K562 (cell line): ENCODE results near the gene CPED1. TPM values are rescaled to one million over a fixed set of nuclear protein-coding genes. Genes with fewer than 3 reads are reported as not detected.

ENCODE experiments used
- ATAC-seq: fragments of 200-7000 bp; cut with Tn5 transposase; 3 replicates; pipeline ENCODE4 v1.9.1; 2020; ENCODE audit warnings: moderate library complexity
- BruUV-seq: library from RNA; stranded (reverse); fragments of 400-500 nt; replicated peaks from 2 replicates; lab custom pipeline; 2021; lab: Mats Ljungman, UMichigan
- CTCF ChIA-PET: fragments of 300-600 bp; formaldehyde crosslinking; extraction: SDS; loops from one replicate; lab custom pipeline; 2021; ENCODE audit warnings: low intra/inter-chr PET ratio; lab: Yijun Ruan, JAX
- POLR2A ChIA-PET: fragments of 300-600, 350-650 bp; sonication (Branson Sonifier 250); formaldehyde crosslinking; extraction: SDS; loops from one replicate; lab custom pipeline; 2021; ENCODE audit warnings: antibody characterized with exemption, inconsistent platforms; lab: Yijun Ruan, JAX
- DNase-seq, 4 experiments: peaks; one replicate each; pipeline versions ENCODE4 v3.0.0 to v3.0.0-alpha.2; 2011 to 2018; ENCODE audit warnings: low spot score in 3 of 4, mixed read lengths in 3 of 4; ENCODE audit errors: extremely low read depth in 1 of 4
- FAIRE-seq: peaks from 2 replicates; lab custom pipeline; 2011; peaks lifted over from hg19 to GRCh38; lab: Jason Lieb, UNC
- H2AFZ ChIP-seq: 2 replicates; pipeline ENCODE4 v1.6.0; 2011; ENCODE audit warnings: low read depth, low read length, control low read depth, inconsistent platforms
- H3K27ac ChIP-seq: fragments of 200-600 bp; 3 replicates; pipeline ENCODE4 v1.8.0; 2011; ENCODE audit warnings: low read depth, mild to moderate bottlenecking, control low read depth, inconsistent platforms, low read length, moderate library complexity, mixed read lengths; ENCODE audit errors: extremely low read depth
- H3K27me3 ChIP-seq, 2 experiments: fragments of 300-600 bp in 1 of 2; 2 replicates in 1 of 2; 3 replicates in 1 of 2; pipeline versions ENCODE4 v1.6.0 to v1.8.0; 2011; ENCODE audit warnings: inconsistent platforms in 2 of 2, low read length in 2 of 2, mild to moderate bottlenecking in 1 of 2, mixed read lengths in 1 of 2, moderate library complexity in 1 of 2; ENCODE audit not compliant: control insufficient read depth in 2 of 2, insufficient read depth in 2 of 2
- H3K36me3 ChIP-seq: fragments of 300-600 bp; 3 replicates; pipeline ENCODE4 v1.8.0; 2011; ENCODE audit warnings: mild to moderate bottlenecking, low read length, inconsistent platforms; ENCODE audit not compliant: control insufficient read depth, insufficient read depth
- H3K4me1 ChIP-seq, 2 experiments: fragments of 200-600 bp in 1 of 2; replicated peaks in 1 of 2; 2 replicates in 1 of 2; 3 replicates in 1 of 2; pipeline versions ENCODE4 v1.5.1 to v1.8.0; 2011; ENCODE audit warnings: inconsistent platforms in 2 of 2, low read length in 2 of 2, mild to moderate bottlenecking in 1 of 2, mixed read lengths in 1 of 2, moderate library complexity in 1 of 2; ENCODE audit not compliant: control insufficient read depth in 2 of 2, insufficient read depth in 2 of 2
- H3K4me2 ChIP-seq: 2 replicates; pipeline ENCODE4 v1.6.1; 2011; ENCODE audit warnings: low read length, control low read depth, inconsistent platforms, mixed read lengths; ENCODE audit not compliant: insufficient read depth
- H3K4me3 ChIP-seq: fragments of 200-600 bp; sonication (generic), shearing (Covaris generic); 2 replicates; pipeline ENCODE4 v1.5.1; 2016; ENCODE audit warnings: control low read depth, inconsistent platforms
- H3K79me2 ChIP-seq: fragments of 200-600 bp; 3 replicates; pipeline ENCODE4 v1.8.0; 2011; ENCODE audit warnings: low read length, inconsistent platforms; ENCODE audit not compliant: control insufficient read depth, insufficient read depth
- H3K9ac ChIP-seq, 2 experiments: 2 replicates each; pipeline versions ENCODE4 v1.6.0 to v1.6.1; 2011; ENCODE audit warnings: low read depth in 2 of 2, low read length in 2 of 2, control low read depth in 1 of 2, inconsistent platforms in 1 of 2, mild to moderate bottlenecking in 1 of 2, mixed read lengths in 1 of 2; ENCODE audit not compliant: insufficient read depth in 1 of 2
- H3K9me1 ChIP-seq: one replicate; pipeline ENCODE4 v1.6.0; 2011; ENCODE audit warnings: inconsistent platforms, mild to moderate bottlenecking, low read length, moderate library complexity; ENCODE audit not compliant: control insufficient read depth, insufficient read depth
- H3K9me3 ChIP-seq: replicated peaks from 2 replicates; pipeline ENCODE4 v1.5.1; 2011; ENCODE audit warnings: low read depth, low read length, inconsistent platforms; ENCODE audit not compliant: control insufficient read depth, insufficient read depth
- H4K20me1 ChIP-seq: replicated peaks from 2 replicates; pipeline ENCODE4 v1.6.1; 2011; ENCODE audit warnings: low read length, inconsistent platforms, mixed read lengths; ENCODE audit not compliant: control insufficient read depth, insufficient read depth
- AFF4 ChIP-seq: sonication (generic); formaldehyde crosslinking; IDR thresholded peaks from 2 replicates; pipeline ENCODE4 v1.8.0; 2023; ENCODE audit warnings: mild to moderate bottlenecking, missing genetic modification reagents
- BACH1 ChIP-seq: fragments of 200-800 bp; sonication (Bioruptor generic); IDR thresholded peaks from 2 replicates; pipeline ENCODE4 v1.6.1; 2016; ENCODE audit warnings: missing genetic modification characterization, missing compliant biosample characterization
- BRD4 ChIP-seq: fragments of 200-600 bp; sonication (generic); IDR thresholded peaks from 2 replicates; pipeline ENCODE4 v1.6.1; 2017; ENCODE audit warnings: inconsistent platforms
- CBX8 ChIP-seq: fragments of 200-600 bp; sonication (generic); IDR thresholded peaks from 2 replicates; pipeline ENCODE4 v1.6.1; 2012; ENCODE audit warnings: borderline replicate concordance, mixed run types, low read depth, mild to moderate bottlenecking, moderate library complexity, mixed read lengths, low read length, control low read depth, inconsistent platforms; ENCODE audit not compliant: poor library complexity, severe bottlenecking; ENCODE audit errors: extremely low read depth
- CHD1 ChIP-seq: fragments of 200-600 bp; sonication (generic); IDR thresholded peaks from one replicate; pipeline ENCODE4 v1.6.1; 2012; ENCODE audit warnings: mild to moderate bottlenecking, moderate library complexity, low read length, inconsistent platforms
- GABPA ChIP-seq: fragments of 200-800 bp; sonication (Bioruptor generic); conservative IDR thresholded peaks from 2 replicates; pipeline ENCODE4 v1.6.1; 2016; ENCODE audit warnings: low read depth, missing genetic modification characterization, missing compliant biosample characterization
- GATAD2B ChIP-seq: fragments of 450-650 bp; IDR thresholded peaks from 2 replicates; pipeline ENCODE4 v1.6.1; 2017; ENCODE audit warnings: mild to moderate bottlenecking, borderline replicate concordance
- NR1H2 ChIP-seq: sonication (generic); formaldehyde crosslinking; IDR thresholded peaks from 2 replicates; pipeline ENCODE4 v1.4.0; 2020; ENCODE audit warnings: mild to moderate bottlenecking, missing genetic modification reagents
- NR2C2 ChIP-seq, 2 experiments: fragments of 200-800 bp in 1 of 2; sonication (Bioruptor generic) in 1 of 2; sonication (generic) in 1 of 2; formaldehyde crosslinking in 1 of 2; IDR thresholded peaks; 2 replicates each; pipeline versions ENCODE4 v1.6.1 to v1.8.0; 2016 to 2022; ENCODE audit warnings: mild to moderate bottlenecking in 1 of 2, missing compliant biosample characterization in 1 of 2, missing genetic modification characterization in 1 of 2, missing genetic modification reagents in 1 of 2
- TEAD2 ChIP-seq: fragments of 450-650 bp; IDR thresholded peaks from 2 replicates; pipeline ENCODE4 v1.6.1; 2016; ENCODE audit warnings: missing genetic modification characterization, control low read depth, missing compliant biosample characterization
- ZNF24 ChIP-seq: fragments of 450-650 bp; IDR thresholded peaks from 2 replicates; pipeline ENCODE4 v1.6.1; 2016
- ZNF354B ChIP-seq: fragments of 250-450 bp; sonication (Bioruptor Pico); IDR thresholded peaks from 2 replicates; pipeline ENCODE4 v1.4.0; 2020
- ZNF561 ChIP-seq: fragments of 450-650 bp; formaldehyde crosslinking; conservative IDR thresholded peaks from 2 replicates; pipeline ENCODE4 v1.4.0; 2020; ENCODE audit warnings: mild to moderate bottlenecking, moderate library complexity
- WGBS: fragments of 100-300 bp; shearing (Covaris generic); methylation state at CpG from one replicate; pipeline ENCODE4 v1.1.6; 2016; ENCODE audit warnings: low coverage, mixed read lengths; ENCODE audit not compliant: insufficient coverage; ENCODE audit errors: missing lambda C conversion rate; 5-methylcytosine and 5-hydroxymethylcytosine counted together
- in situ Hi-C: fragments of 300-500 bp; cut with MboI; formaldehyde crosslinking; loops from 4 replicates; pipeline ENCODE4 v1.15.0; 2018; ENCODE audit warnings: inconsistent platforms, mixed read lengths
- intact Hi-C: fragments of 100-400 bp; cut with micrococcal nuclease; formaldehyde crosslinking; loops from 2 replicates; pipeline ENCODE4 v1.14.2; 2022
- polyA plus RNA-seq, 8 experiments: library from polyadenylated mRNA; depleted of rRNA in 4 of 8; stranded (reverse) in 5 of 8; unstranded in 3 of 8; fragments of >200 nt; fragmentation: Nextera tagmentation in 2 of 8; fragmentation: Illumina TruSeq in 1 of 8; extraction: Ambion mirVana in 2 of 8; extraction: Trizol in 1 of 8; gene quantifications; 2 replicates each; pipeline versions ENCODE4 v1.2.1 to v1.2.3, GENCODE V29; 2011 to 2014; ENCODE audit warnings: inconsistent platforms in 1 of 8, missing spikeins in 1 of 8
- total RNA-seq, 7 experiments: library from RNA; depleted of rRNA in 6 of 7; stranded (reverse); fragments of >200 nt in 6 of 7; fragmentation: Illumina TruSeq in 2 of 7; extraction: Trizol in 2 of 7; gene quantifications; 2 replicates each; pipeline versions ENCODE4 v1.2.1 to v1.2.3, GENCODE V29; 2011 to 2021; ENCODE audit warnings: low replicate concordance in 1 of 7
- TF ChIP-seq, protein P1 (sequence below): IDR thresholded peaks from 2 replicates; pipeline ENCODE4 v1.6.1; 2012; ENCODE audit warnings: low read depth, low read length, improper control_type of control experiment, borderline replicate concordance
- TF ChIP-seq, protein P2 (sequence below): sonication (generic); formaldehyde crosslinking; IDR thresholded peaks from 2 replicates; pipeline ENCODE4 v1.8.0; 2022; ENCODE audit warnings: mild to moderate bottlenecking, low read depth, missing genetic modification reagents

CPED1 gene
- total and polyA plus RNA-seq, 9 of the 15 experiments (the other 6 are each of a cell fraction or from before 2014, with no cell fraction given), result 195 to 393 (median 290) TPM

- H3K4me1 ChIP-seq, result peaks cover 11 to 18% of the 10 kb centered on the region in 2 experiments
- 0% methylated on average over 1 of the region's 1 CpG for WGBS
- H3K36me3 ChIP-seq, result peaks cover 54% of the 10 kb centered on the region
- no peaks in the 10 kb centered on the region for H3K9me3 ChIP-seq
- DNase-seq (no peak), FAIRE-seq (no peak), ATAC-seq (no peak)
- H2AFZ ChIP-seq, result no peak overlapping the region
- H3K9ac ChIP-seq, result peak overlapping the region; percentile 55 to 87; a peak in 3 of 4 replicates
- H3K9me1 ChIP-seq, result no peaks in the 10 kb centered on the region
- peak overlapping the region; percentile 63 for H3K4me3 ChIP-seq
- H3K27me3 ChIP-seq, result no peaks in the 10 kb centered on the region
- peak overlapping the region; percentile 92 for H3K4me2 ChIP-seq
- BruUV-seq, result no TSS peak
- CTCF ChIA-PET, result interaction anchor here (8.5 kb wide), 1 partner anchor 87 kb away, joined by 129 read pairs; no protein-coding TSS in a partner anchor
- intact Hi-C loops (loop anchor here (1.0 to 5.0 kb wide), 4 partner anchors 48 to 1084 kb away; no protein-coding TSS in a partner anchor), in situ Hi-C loops (no loop called here)
- H3K27ac ChIP-seq, result peak overlapping the region; percentile 78; the same call in 2 of the 3 replicates
- H3K79me2 ChIP-seq, result peaks cover 86% of the 10 kb centered on the region
- POLR2A ChIA-PET, result interaction anchor here (0.9 to 5.0 kb wide), 10 partner anchors 9 to 346 kb away, joined by 3 to 56 read pairs (median 7); no protein-coding TSS in a partner anchor
- H4K20me1 ChIP-seq, result no peaks in the 10 kb centered on the region
- TF ChIP-seq AFF4 (no peak), ZNF561 (CRISPR knock-in tag) (no peak), CBX8 (no peak), ZNF354B (CRISPR knock-in tag) (0 out of 2 replicates have a peak, but pooled peaks have one; percentile 7), GABPA (tag) (0 out of 2 replicates have a peak, but pooled peaks have one; percentile 36), ZNF24 (no peak), BRD4 (peak; percentile 82; the same call in 1 of the 2 replicates), NR1H2 (CRISPR knock-in tag) (0 out of 2 replicates have a peak, but pooled peaks have one; percentile 15), TEAD2 (tag) (no peak), NR2C2 (CRISPR knock-in tag; IDR thresholded peaks at IDR 0.05) (no peak), NR2C2 (tag; IDR thresholded peaks at IDR 0.05) (peak; percentile 9; the same call in 1 of the 2 replicates), CHD1 (peak; percentile 55), BACH1 (0 out of 2 replicates have a peak, but pooled peaks have one; percentile 13), GATAD2B (0 out of 2 replicates have a peak, but pooled peaks have one; percentile 7)
- TF ChIP-seq, protein P1, sequence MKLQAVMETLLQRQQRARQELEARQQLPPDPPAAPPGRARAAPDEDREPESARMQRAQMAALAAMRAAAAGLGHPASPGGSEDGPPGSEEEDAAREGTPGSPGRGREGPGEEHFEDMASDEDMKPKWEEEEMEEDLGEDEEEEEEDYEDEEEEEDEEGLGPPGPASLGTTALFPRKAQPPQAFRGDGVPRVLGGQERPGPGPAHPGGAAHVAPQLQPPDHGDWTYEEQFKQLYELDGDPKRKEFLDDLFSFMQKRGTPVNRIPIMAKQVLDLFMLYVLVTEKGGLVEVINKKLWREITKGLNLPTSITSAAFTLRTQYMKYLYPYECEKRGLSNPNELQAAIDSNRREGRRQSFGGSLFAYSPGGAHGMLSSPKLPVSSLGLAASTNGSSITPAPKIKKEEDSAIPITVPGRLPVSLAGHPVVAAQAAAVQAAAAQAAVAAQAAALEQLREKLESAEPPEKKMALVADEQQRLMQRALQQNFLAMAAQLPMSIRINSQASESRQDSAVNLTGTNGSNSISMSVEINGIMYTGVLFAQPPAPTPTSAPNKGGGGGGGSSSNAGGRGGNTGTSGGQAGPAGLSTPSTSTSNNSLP, result no peak
- TF ChIP-seq, protein P2, sequence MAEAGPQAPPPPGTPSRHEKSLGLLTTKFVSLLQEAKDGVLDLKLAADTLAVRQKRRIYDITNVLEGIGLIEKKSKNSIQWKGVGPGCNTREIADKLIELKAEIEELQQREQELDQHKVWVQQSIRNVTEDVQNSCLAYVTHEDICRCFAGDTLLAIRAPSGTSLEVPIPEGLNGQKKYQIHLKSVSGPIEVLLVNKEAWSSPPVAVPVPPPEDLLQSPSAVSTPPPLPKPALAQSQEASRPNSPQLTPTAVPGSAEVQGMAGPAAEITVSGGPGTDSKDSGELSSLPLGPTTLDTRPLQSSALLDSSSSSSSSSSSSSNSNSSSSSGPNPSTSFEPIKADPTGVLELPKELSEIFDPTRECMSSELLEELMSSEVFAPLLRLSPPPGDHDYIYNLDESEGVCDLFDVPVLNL (CRISPR knock-in tag), result no peak
Observed at GRCh38 chr7:120991161-120991560, 2.6 kb downstream of the CPED1 start.
